ENCODE data around the gene A2ML1. TPM values are rescaled to one million over a fixed set of nuclear protein-coding genes. Genes with fewer than 3 reads are reported as not detected.

A2ML1 gene
- total RNA-seq, 1 donor from 2014 or later, result 0.41 TPM

Other genes starting within 250 kb of the A2ML1 start
- gene AICDA, start 209.8 kb upstream of the A2ML1 start, total RNA-seq, result not detected
- 0.41 TPM for gene MFAP5, start 159.8 kb upstream of the A2ML1 start, total RNA-seq
- 164 TPM for gene RIMKLB, start 124.6 kb upstream of the A2ML1 start, total RNA-seq
- gene PHC1, start 91.9 kb downstream of the A2ML1 start, total RNA-seq, result 24.9 TPM
- 97.4 TPM for gene M6PR, start 127.0 kb downstream of the A2ML1 start, total RNA-seq
- 8.6 TPM for gene KLRG1, start 166.9 kb downstream of the A2ML1 start, total RNA-seq